Large intestine (tissue), 3 donors: Measurements from ENCODE around the gene SATB2. TPM values are rescaled to one million over a fixed set of nuclear protein-coding genes. Genes with fewer than 3 reads are reported as not detected.

Experiments
- DNase-seq, 2 donors: peaks; one replicate each; pipeline versions ENCODE4 v3.0.0 to v3.0.0-alpha.2; 2013
- H3K27ac ChIP-seq: one replicate; pipeline ENCODE4 v1.5.1; 2013; ENCODE audit warnings: low read length
- H3K27me3 ChIP-seq: 2 replicates; pipeline ENCODE4 v1.6.1; 2013; ENCODE audit warnings: low read length; ENCODE audit not compliant: control insufficient read depth, insufficient read depth
- H3K36me3 ChIP-seq: 2 replicates; pipeline ENCODE4 v1.6.1; 2013; ENCODE audit warnings: low read length; ENCODE audit not compliant: control insufficient read depth, insufficient read depth
- H3K4me1 ChIP-seq: one replicate; pipeline ENCODE4 v1.6.1; 2013; ENCODE audit warnings: low read length; ENCODE audit not compliant: control insufficient read depth, insufficient read depth
- H3K4me3 ChIP-seq: one replicate; pipeline ENCODE4 v1.5.1; 2013; ENCODE audit warnings: low read length
- H3K9me3 ChIP-seq: one replicate; pipeline ENCODE4 v1.6.1; 2013; ENCODE audit warnings: mild to moderate bottlenecking, low read depth, low read length, moderate library complexity; ENCODE audit not compliant: control insufficient read depth
- WGBS: methylation state at CpG from one replicate; pipeline ENCODE4 v1.1.5; 2013; ENCODE audit warnings: low lambda C conversion rate; ENCODE audit not compliant: insufficient coverage; 5-methylcytosine and 5-hydroxymethylcytosine counted together
- polyA plus RNA-seq: library from polyadenylated mRNA; unstranded; fragments of 120-200 nt; gene quantifications from one replicate; pipeline ENCODE4 v1.2.1, GENCODE V29; 2013

SATB2 gene
- polyA plus RNA-seq, 1 donor: 5.0 TPM

GRCh38 chr2:199465988-199466691 is 8.4 kb upstream of the SATB2 start:
- WGBS: no CpG with 5 or more reads among the region's 11 CpGs
- Histone ChIP-seq H3K36me3 (no peaks in the 10 kb centered on the region), H3K27ac (no peak overlapping the region), H3K4me3 (no peak overlapping the region), H3K4me1 (peaks cover 2% of the 10 kb centered on the region), H3K9me3 (peaks cover 22% of the 10 kb centered on the region), H3K27me3 (peaks cover 97% of the 10 kb centered on the region)
- no peak for DNase-seq

GRCh38 chr2:199465390-199465789 is 7.7 kb upstream of the SATB2 start:
- Histone ChIP-seq H3K4me3 (no peak overlapping the region), H3K36me3 (no peaks in the 10 kb centered on the region), H3K27ac (no peak overlapping the region), H3K4me1 (peaks cover 2% of the 10 kb centered on the region), H3K9me3 (peaks cover 22% of the 10 kb centered on the region), H3K27me3 (peaks cover 91% of the 10 kb centered on the region)
- WGBS: 6% methylated on average over 5 of the region's 5 CpGs
- DNase-seq: no peak

DNA sequence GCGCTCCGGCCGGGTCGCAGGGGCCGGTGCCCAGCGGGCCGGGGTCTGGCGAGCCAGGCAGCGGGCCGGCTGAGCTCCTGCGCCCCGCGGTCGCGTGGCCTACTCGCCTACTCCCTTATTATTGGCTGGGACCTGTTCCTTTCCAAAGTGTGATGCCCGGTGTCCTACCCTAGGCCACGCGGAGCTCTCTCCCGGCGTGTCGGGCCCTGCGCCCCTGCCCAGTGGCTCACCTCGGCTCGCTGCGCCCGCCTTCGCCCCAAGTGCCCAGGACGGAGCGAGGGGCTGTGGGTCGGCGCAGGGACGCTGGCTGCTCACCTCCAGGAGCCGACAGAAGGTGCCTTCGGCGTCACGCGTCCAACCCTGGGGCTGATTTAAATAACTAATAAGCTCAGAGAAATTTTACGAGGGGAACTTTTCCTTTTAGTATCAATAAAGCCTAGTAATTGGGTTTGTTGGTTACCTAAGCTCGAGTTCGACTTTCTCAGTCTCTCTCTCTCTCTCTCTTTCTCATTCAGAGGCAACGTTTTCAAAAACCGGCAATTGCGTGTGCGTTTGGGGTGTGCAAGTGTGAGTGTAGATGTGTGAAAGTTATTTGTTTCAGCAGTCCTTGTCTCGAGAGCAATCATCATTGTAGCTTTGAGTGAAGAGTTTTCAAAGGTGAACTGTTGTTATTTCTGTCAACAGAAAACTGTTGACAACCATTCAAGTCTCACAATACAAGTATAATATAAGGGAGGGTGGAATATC is 7.0 kb upstream of the SATB2 start:
- no peak overlapping the region for H3K27ac ChIP-seq
- peaks cover 22% of the 10 kb centered on the region for H3K9me3 ChIP-seq
- H3K4me3 ChIP-seq: peak overlapping the region; percentile 73
- 0% methylated on average over 1 of the region's 46 CpGs for WGBS
- H3K27me3 ChIP-seq: peaks cover 91% of the 10 kb centered on the region
- peaks cover 2% of the 10 kb centered on the region for H3K4me1 ChIP-seq
- H3K36me3 ChIP-seq: no peaks in the 10 kb centered on the region
- DNase-seq: peak in 1 of 2 donors; percentile 20

- no peaks in the 10 kb centered on the region for H3K36me3 ChIP-seq
- peaks cover 2% of the 10 kb centered on the region for H3K4me1 ChIP-seq
- H3K4me3 ChIP-seq: peak overlapping the region; percentile 73
- H3K27ac ChIP-seq: peak overlapping the region; percentile 8
- peaks cover 85% of the 10 kb centered on the region for H3K27me3 ChIP-seq
- H3K9me3 ChIP-seq: peaks cover 21% of the 10 kb centered on the region
- WGBS: no CpG with 5 or more reads among the region's 64 CpGs
- peak in 1 of 2 donors; percentile 27 for DNase-seq
Measured at GRCh38 chr2:199463708-199464605, 6.2 kb upstream of the SATB2 start.

GRCh38 chr2:199462956-199463692 is 5.4 kb upstream of the SATB2 start:
- DNase-seq: peak in 1 of 2 donors; percentile 71
- H3K36me3 ChIP-seq: no peaks in the 10 kb centered on the region
- H3K9me3 ChIP-seq: peaks cover 16% of the 10 kb centered on the region
- H3K4me3 ChIP-seq: peak overlapping the region; percentile 73
- WGBS: no CpG with 5 or more reads among the region's 63 CpGs
- peak overlapping the region; percentile 55 for H3K27ac ChIP-seq
- H3K4me1 ChIP-seq: peaks cover 2% of the 10 kb centered on the region
- H3K27me3 ChIP-seq: peaks cover 77% of the 10 kb centered on the region

- WGBS: no CpG with 5 or more reads among the region's 46 CpGs
Measured at GRCh38 chr2:199462347-199462955, 4.7 kb upstream of the SATB2 start.

DNA sequence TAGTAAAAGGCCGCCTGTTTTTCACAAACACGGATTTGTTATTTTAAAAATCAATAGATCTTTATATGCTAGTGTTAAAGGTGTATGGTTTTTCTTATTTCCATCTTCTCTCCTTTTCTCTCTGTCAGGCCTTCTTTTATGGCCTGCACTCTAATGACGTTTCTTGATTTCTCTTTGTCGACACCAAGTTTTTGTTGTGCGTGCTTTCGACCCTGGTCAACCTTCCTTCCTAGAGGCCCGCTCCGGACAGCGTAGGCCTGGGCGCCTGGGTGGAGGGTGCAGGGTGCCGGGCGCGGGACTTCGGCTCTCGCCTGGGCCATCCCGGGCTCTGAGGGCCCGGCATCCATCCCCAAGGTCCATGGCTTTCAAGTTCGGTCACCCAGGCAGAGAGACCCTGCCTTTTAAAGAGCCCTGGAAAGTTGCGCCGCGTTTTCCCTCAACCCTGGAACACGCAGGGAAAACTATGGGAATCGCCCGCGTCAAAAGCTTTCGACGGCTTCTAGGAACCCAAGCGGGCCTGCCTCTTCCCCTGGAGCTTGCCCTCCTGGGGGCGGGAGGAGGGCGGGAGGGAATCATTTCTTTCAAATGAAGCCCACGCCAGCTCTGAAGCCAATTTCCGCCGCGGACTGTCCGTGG is 4.1 kb upstream of the SATB2 start:
- H3K4me1 ChIP-seq: peaks cover 2% of the 10 kb centered on the region
- H3K9me3 ChIP-seq: peaks cover 16% of the 10 kb centered on the region
- H3K4me3 ChIP-seq: peak overlapping the region; percentile 73
- H3K36me3 ChIP-seq: no peaks in the 10 kb centered on the region
- 44% methylated on average over 3 of the region's 35 CpGs for WGBS
- H3K27me3 ChIP-seq: peaks cover 74% of the 10 kb centered on the region
- peak overlapping the region; percentile 28 for H3K27ac ChIP-seq
- DNase-seq: no peak

More at GRCh38 chr2:199462347-199462955, 4.7 kb upstream of the SATB2 start:
- Histone ChIP-seq H3K36me3 (no peaks in the 10 kb centered on the region), H3K9me3 (peaks cover 16% of the 10 kb centered on the region), H3K4me1 (peaks cover 2% of the 10 kb centered on the region), H3K4me3 (peak overlapping the region; percentile 73), H3K27ac (peak overlapping the region; percentile 28), H3K27me3 (peaks cover 74% of the 10 kb centered on the region)
- peak in 1 of 2 donors; percentile 23 for DNase-seq

GRCh38 chr2:199460846-199461710 is 3.3 kb upstream of the SATB2 start:
- WGBS: 64% methylated on average over 11 of the region's 13 CpGs
- H3K27me3 ChIP-seq: peaks cover 73% of the 10 kb centered on the region
- peak overlapping the region; percentile 73 for H3K4me3 ChIP-seq
- no peaks in the 10 kb centered on the region for H3K36me3 ChIP-seq
- peak overlapping the region; percentile 87 for H3K27ac ChIP-seq
- peaks cover 17% of the 10 kb centered on the region for H3K9me3 ChIP-seq
- DNase-seq: no peak
- H3K4me1 ChIP-seq: peaks cover 2% of the 10 kb centered on the region
